ENCODE measurements around the gene RNF212.

DNA sequence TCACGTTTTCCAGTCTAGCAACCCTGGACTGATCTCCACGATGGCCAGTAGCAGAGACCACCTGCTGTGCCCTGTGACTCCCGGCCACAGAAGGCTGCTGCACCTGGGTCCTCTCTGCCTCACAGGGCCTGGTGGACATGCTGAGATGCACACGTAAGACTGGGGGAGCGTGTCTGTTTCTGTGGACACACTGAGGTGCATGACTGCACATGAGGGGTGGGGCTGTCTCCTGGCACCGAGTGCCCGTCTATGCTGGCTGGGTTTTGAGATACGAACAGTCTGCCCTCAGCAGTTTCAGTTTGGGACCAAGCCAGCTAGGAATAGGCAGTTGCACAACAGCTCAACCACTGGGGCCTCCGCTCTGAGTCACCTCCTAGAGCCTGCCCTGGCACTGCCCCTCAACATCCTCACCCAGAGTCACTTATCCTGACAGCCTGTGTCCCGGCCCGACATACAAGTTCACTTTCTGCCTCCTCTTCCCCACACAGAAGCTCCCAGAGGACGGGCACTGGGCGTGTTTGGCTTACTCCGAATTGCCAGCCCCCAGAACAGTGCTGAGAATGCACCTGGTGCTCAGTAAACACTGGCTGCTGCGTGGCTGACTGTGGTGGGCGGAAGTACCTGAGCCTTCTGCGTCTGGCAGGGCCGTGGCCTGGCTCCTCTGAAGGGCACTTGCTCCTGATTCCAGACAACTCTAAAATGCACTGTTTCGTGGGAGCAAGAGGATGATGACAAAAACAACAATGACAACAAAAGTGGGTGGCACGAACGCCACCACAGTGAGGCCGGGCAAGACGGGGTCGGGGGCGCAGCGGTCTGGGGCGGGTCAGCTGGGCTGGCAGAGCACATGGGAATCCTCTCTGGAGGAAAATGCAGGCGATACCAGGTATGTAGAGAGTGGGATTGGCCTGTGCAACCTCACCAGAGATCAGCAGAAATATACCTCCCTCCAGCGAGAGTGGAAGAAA lies 30.9 kb downstream of the RNF212 start:
- TF ChIP-seq POLR2A (IDR thresholded peaks at IDR 0.05; ENCODE audit: low read depth) (no peak), EP300 (IDR thresholded peaks at IDR 0.05) (no peak)
- TF ChIP-seq, protein P1, sequence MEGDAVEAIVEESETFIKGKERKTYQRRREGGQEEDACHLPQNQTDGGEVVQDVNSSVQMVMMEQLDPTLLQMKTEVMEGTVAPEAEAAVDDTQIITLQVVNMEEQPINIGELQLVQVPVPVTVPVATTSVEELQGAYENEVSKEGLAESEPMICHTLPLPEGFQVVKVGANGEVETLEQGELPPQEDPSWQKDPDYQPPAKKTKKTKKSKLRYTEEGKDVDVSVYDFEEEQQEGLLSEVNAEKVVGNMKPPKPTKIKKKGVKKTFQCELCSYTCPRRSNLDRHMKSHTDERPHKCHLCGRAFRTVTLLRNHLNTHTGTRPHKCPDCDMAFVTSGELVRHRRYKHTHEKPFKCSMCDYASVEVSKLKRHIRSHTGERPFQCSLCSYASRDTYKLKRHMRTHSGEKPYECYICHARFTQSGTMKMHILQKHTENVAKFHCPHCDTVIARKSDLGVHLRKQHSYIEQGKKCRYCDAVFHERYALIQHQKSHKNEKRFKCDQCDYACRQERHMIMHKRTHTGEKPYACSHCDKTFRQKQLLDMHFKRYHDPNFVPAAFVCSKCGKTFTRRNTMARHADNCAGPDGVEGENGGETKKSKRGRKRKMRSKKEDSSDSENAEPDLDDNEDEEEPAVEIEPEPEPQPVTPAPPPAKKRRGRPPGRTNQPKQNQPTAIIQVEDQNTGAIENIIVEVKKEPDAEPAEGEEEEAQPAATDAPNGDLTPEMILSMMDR (IDR thresholded peaks at IDR 0.05) = no peak

Measured in esophagus muscularis mucosa (tissue), 4 donors.